B cell (primary cell): ENCODE results near the gene SHANK2. TPM values are rescaled to one million over a fixed set of nuclear protein-coding genes. Genes with fewer than 3 reads are reported as not detected.

Source experiments
- ATAC-seq: fragments of 200-7000 bp; cut with Tn5 transposase; one replicate; pipeline ENCODE4 v1.10.0; 2021; ENCODE audit warnings: low read depth, mild to moderate bottlenecking, moderate number of reproducible peaks, moderate library complexity
- CTCF ChIA-PET: fragments of 350-600 bp; sonication (Branson Sonifier 250); formaldehyde crosslinking; loops from one replicate; lab custom pipeline; 2021; ENCODE audit warnings: antibody characterized with exemption, inconsistent platforms; lab: Charles Lee
- POLR2A ChIA-PET: fragments of 350-600 bp; sonication (Branson Sonifier 250); formaldehyde crosslinking; loops from one replicate; lab custom pipeline; 2021; ENCODE audit warnings: antibody characterized with exemption; lab: Charles Lee
- DNase-seq: peaks from one replicate; pipeline ENCODE4 v3.0.0; 2013
- H2AFZ ChIP-seq: 2 replicates; pipeline ENCODE4 v1.6.1; 2012; ENCODE audit warnings: mild to moderate bottlenecking, low read depth, low read length; ENCODE audit not compliant: insufficient read depth, poor library complexity, severe bottlenecking
- H3K27ac ChIP-seq, 2 donors: 1 replicate in 1 of 2; 2 replicates in 1 of 2; pipeline ENCODE4 v1.5.1; 2012 to 2013; ENCODE audit warnings: low read length in 2 of 2, mild to moderate bottlenecking in 2 of 2, moderate library complexity in 1 of 2
- H3K27me3 ChIP-seq, 4 experiments: fragments of 200-600 bp in 1 of 4; sonication (generic) in 1 of 4; replicated peaks in 1 of 4; 1 replicate in 2 of 4; 2 replicates in 2 of 4; pipeline versions ENCODE4 v1.6.1 to v1.7.0; 2013 to 2016; ENCODE audit warnings: low read length in 3 of 4, mild to moderate bottlenecking in 2 of 4, mixed read lengths in 1 of 4, moderate library complexity in 1 of 4; ENCODE audit not compliant: insufficient read depth in 4 of 4, control insufficient read depth in 3 of 4; ENCODE audit errors: control extremely low read depth in 1 of 4
- H3K36me3 ChIP-seq, 2 experiments: replicated peaks in 1 of 2; 1 replicate in 1 of 2; 2 replicates in 1 of 2; pipeline versions ENCODE4 v1.6.1 to v1.7.1; 2013; ENCODE audit warnings: low read length in 1 of 2; ENCODE audit not compliant: insufficient read depth in 2 of 2, control insufficient read depth in 1 of 2; ENCODE audit errors: control extremely low read depth in 1 of 2, extremely low read depth in 1 of 2
- H3K4me1 ChIP-seq, 2 donors: fragments of 200-600 bp in 1 of 2; sonication (generic) in 1 of 2; 1 replicate in 1 of 2; 2 replicates in 1 of 2; pipeline versions ENCODE4 v1.5.1 to v1.6.1; 2013 to 2017; ENCODE audit warnings: low read length in 2 of 2; ENCODE audit not compliant: control insufficient read depth in 2 of 2, insufficient read depth in 2 of 2
- H3K4me2 ChIP-seq: replicated peaks from 2 replicates; pipeline ENCODE3; 2012; ENCODE audit warnings: mild to moderate bottlenecking, low read depth, low read length; ENCODE audit not compliant: poor library complexity, severe bottlenecking
- H3K4me3 ChIP-seq, 5 experiments: fragments of 200-600 bp in 1 of 5; sonication (generic) in 1 of 5; 1 replicate in 3 of 5; 2 replicates in 2 of 5; pipeline versions ENCODE4 v1.5.1 to v1.7.0; 2011 to 2016; ENCODE audit warnings: low read length in 4 of 5, mild to moderate bottlenecking in 4 of 5, low read depth in 2 of 5, control low read depth in 1 of 5, moderate library complexity in 1 of 5; ENCODE audit not compliant: insufficient read depth in 1 of 5; ENCODE audit errors: control extremely low read depth in 1 of 5, extremely low read depth in 1 of 5
- H3K79me2 ChIP-seq: fragments of 200-600 bp; sonication (generic); one replicate; pipeline ENCODE4 v1.6.0; 2016; ENCODE audit warnings: low read length; ENCODE audit not compliant: control insufficient read depth, insufficient read depth
- H3K9ac ChIP-seq: fragments of 200-600 bp; sonication (generic); 2 replicates; pipeline ENCODE4 v1.6.1; 2017; ENCODE audit warnings: mild to moderate bottlenecking, low read length, moderate library complexity
- H3K9me3 ChIP-seq, 3 donors: one replicate each; pipeline versions ENCODE4 v1.6.1 to v1.7.1; 2013; ENCODE audit warnings: low read length in 2 of 3; ENCODE audit not compliant: control insufficient read depth in 2 of 3, insufficient read depth in 1 of 3; ENCODE audit errors: control extremely low read depth in 1 of 3
- H4K20me1 ChIP-seq: 2 replicates; pipeline ENCODE4 v1.6.0; 2012; ENCODE audit warnings: mild to moderate bottlenecking, low read length; ENCODE audit not compliant: insufficient read depth, control insufficient read depth, poor library complexity, severe bottlenecking
- H3K27ac Mint-ChIP-seq: one replicate; pipeline ENCODE4 v1.8.0; 2021; ENCODE audit warnings: mixed read lengths
- H3K27me3 Mint-ChIP-seq: one replicate; pipeline ENCODE4 v1.8.0; 2021; ENCODE audit warnings: mixed read lengths
- H3K4me1 Mint-ChIP-seq: one replicate; pipeline ENCODE4 v1.8.0; 2021; ENCODE audit warnings: mixed read lengths
- H3K4me3 Mint-ChIP-seq: one replicate; pipeline ENCODE4 v1.8.0; 2021; ENCODE audit warnings: mixed read lengths
- H3K9me3 Mint-ChIP-seq: one replicate; pipeline ENCODE4 v1.8.0; 2022; ENCODE audit warnings: mixed read lengths; ENCODE audit not compliant: insufficient read depth
- EZH2 ChIP-seq: IDR thresholded peaks from 2 replicates; pipeline ENCODE4 v1.6.1; 2012; ENCODE audit warnings: borderline replicate concordance, low read depth, mild to moderate bottlenecking, moderate library complexity, low read length; ENCODE audit not compliant: insufficient read depth, poor library complexity, severe bottlenecking
- WGBS: methylation state at CpG from one replicate; pipeline ENCODE4 v1.1.5; 2013; ENCODE audit warnings: missing lambda C conversion rate; ENCODE audit not compliant: insufficient coverage; 5-methylcytosine and 5-hydroxymethylcytosine counted together
- intact Hi-C: fragments of 100-400 bp; cut with micrococcal nuclease; formaldehyde crosslinking; loops from one replicate; pipeline ENCODE4 v1.10.0; 2022
- polyA plus RNA-seq: library from polyadenylated mRNA; depleted of rRNA; stranded (reverse); fragments of >200 nt; gene quantifications from 2 replicates; pipeline ENCODE4 v1.2.3, GENCODE V29; 2012
- total RNA-seq, 2 donors: library from RNA; stranded (reverse); fragments of 120-200 nt in 1 of 2; gene quantifications; 1 replicate in 1 of 2; 2 replicates in 1 of 2; pipeline versions ENCODE4 v1.2.3 to v1.2.4, GENCODE V29; 2013 to 2022
- TF ChIP-seq, protein P1 (sequence below): fragments of 200-600 bp; IDR thresholded peaks from one replicate; pipeline ENCODE4 v1.8.0; 2022; ENCODE audit warnings: antibody characterized with exemption, mild to moderate bottlenecking

The SHANK2 gene
- total and polyA plus RNA-seq, 2 donors (not counting 1 experiment from before 2014, with no cell fraction given) = 0.07 to 0.28 TPM

DNA sequence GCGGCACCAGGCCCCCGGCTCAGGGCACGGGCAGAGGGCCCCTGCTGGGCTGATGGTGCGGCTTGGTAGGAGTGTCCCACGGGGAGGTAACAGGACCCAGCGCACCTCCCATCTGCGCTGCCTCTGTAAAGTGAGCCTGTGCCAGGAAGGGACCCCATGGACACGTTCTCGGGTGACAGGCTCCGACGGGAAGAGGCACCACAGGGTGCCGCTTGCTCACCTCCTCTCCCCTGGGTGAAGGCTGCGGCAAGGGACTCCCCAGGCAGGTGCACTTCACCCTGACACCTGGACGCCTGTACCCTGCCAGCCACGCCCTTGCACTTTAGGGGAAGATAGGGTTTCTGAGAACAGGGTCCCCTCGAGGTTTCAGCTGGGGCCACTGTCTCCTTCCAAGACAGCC, 48.1 kb downstream of the SHANK2 start:
- H2AFZ ChIP-seq = no peak overlapping the region
- ATAC-seq (peak; percentile 39), DNase-seq (peak; percentile 46)
- H3K27ac ChIP-seq = no peak overlapping the region
- H4K20me1 ChIP-seq = no peaks in the 10 kb centered on the region
- H3K9me3 ChIP-seq = peaks cover 0 to 11% (median 1%) of the 10 kb centered on the region in 3 donors
- no peaks in the 10 kb centered on the region for H3K36me3 ChIP-seq
- intact Hi-C loops = no loop called here
- Mint-ChIP-seq H3K27ac (no peak overlapping the region), H3K9me3 (no peaks in the 10 kb centered on the region), H3K4me1 (peaks cover 19% of the 10 kb centered on the region), H3K27me3 (peaks cover 17% of the 10 kb centered on the region), H3K4me3 (no peak overlapping the region)
- ChIA-PET CTCF (no interaction called here), POLR2A (no interaction called here)
- TF ChIP-seq, protein P1, sequence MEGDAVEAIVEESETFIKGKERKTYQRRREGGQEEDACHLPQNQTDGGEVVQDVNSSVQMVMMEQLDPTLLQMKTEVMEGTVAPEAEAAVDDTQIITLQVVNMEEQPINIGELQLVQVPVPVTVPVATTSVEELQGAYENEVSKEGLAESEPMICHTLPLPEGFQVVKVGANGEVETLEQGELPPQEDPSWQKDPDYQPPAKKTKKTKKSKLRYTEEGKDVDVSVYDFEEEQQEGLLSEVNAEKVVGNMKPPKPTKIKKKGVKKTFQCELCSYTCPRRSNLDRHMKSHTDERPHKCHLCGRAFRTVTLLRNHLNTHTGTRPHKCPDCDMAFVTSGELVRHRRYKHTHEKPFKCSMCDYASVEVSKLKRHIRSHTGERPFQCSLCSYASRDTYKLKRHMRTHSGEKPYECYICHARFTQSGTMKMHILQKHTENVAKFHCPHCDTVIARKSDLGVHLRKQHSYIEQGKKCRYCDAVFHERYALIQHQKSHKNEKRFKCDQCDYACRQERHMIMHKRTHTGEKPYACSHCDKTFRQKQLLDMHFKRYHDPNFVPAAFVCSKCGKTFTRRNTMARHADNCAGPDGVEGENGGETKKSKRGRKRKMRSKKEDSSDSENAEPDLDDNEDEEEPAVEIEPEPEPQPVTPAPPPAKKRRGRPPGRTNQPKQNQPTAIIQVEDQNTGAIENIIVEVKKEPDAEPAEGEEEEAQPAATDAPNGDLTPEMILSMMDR = no peak
- TF ChIP-seq EZH2 = no peak
- WGBS = 79% methylated on average over 13 of the region's 16 CpGs
- H3K4me3 ChIP-seq = no peak overlapping the region
- no peaks in the 10 kb centered on the region for H3K27me3 ChIP-seq
- H3K4me1 ChIP-seq = peaks cover 6 to 9% of the 10 kb centered on the region in 2 donors
- no peak overlapping the region for H3K4me2 ChIP-seq
- H3K79me2 ChIP-seq = no peaks in the 10 kb centered on the region
- H3K9ac ChIP-seq = no peak overlapping the region

DNA sequence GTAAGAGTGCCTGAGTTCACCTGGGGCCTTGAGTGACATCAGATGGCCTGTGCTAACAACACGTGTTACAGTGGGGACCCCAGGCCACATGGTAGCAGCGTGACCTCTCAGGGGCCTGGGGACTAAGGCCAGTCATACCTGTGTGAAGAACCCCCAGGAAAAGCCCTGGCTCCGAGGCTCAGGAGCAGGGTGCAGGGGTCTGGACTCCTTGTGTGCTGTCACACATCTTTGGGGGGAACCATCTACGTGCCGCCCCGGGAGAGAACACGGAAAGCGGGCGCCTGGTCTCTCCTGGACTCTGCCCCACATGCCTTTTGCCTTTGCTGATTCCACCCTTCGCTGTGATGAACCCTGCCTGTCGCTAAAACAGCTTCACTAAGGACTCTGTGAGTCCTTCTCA, 48.7 kb downstream of the SHANK2 start:
- Mint-ChIP-seq H3K27me3 (peaks cover 17% of the 10 kb centered on the region), H3K4me3 (no peak overlapping the region), H3K9me3 (no peaks in the 10 kb centered on the region), H3K27ac (no peak overlapping the region), H3K4me1 (peaks cover 22% of the 10 kb centered on the region)
- H4K20me1 ChIP-seq = no peaks in the 10 kb centered on the region
- H3K36me3 ChIP-seq = no peaks in the 10 kb centered on the region
- ChIA-PET CTCF (no interaction called here), POLR2A (no interaction called here)
- no peak overlapping the region for H3K4me3 ChIP-seq
- peaks cover 6 to 9% of the 10 kb centered on the region in 2 donors for H3K4me1 ChIP-seq
- WGBS = 83% methylated on average over 11 of the region's 11 CpGs
- no peaks in the 10 kb centered on the region for H3K27me3 ChIP-seq
- ATAC-seq = peak; percentile 7
- intact Hi-C loops = no loop called here
- peaks cover 0 to 7% (median under 1%) of the 10 kb centered on the region in 3 donors for H3K9me3 ChIP-seq
- H3K9ac ChIP-seq = no peak overlapping the region
- H2AFZ ChIP-seq = no peak overlapping the region
- H3K4me2 ChIP-seq = no peak overlapping the region
- no peak for DNase-seq
- TF ChIP-seq, protein P1 = no peak
- TF ChIP-seq EZH2 = no peak
- no peaks in the 10 kb centered on the region for H3K79me2 ChIP-seq
- no peak overlapping the region for H3K27ac ChIP-seq
